SK-N-SH (cell line): Measurements from ENCODE around the gene TIAM2.

Source experiments
- EP300 ChIP-seq, 2 experiments: IDR thresholded peaks; 2 replicates each; pipeline versions ENCODE4 v1.4.0 to v1.6.1; 2012; ENCODE audit warnings: borderline replicate concordance in 1 of 2, low read depth in 1 of 2, low read length in 1 of 2
- GABPA ChIP-seq: IDR thresholded peaks from 2 replicates; pipeline ENCODE4 v1.4.0; 2012; ENCODE audit warnings: low read depth, mild to moderate bottlenecking
- NRF1 ChIP-seq: IDR thresholded peaks from 2 replicates; pipeline ENCODE4 v1.6.1; 2012; ENCODE audit warnings: low read depth, mild to moderate bottlenecking, low read length
- POLR2AphosphoS5 ChIP-seq: IDR thresholded peaks from 2 replicates; pipeline ENCODE4 v1.6.1; 2012; ENCODE audit warnings: low read depth, low read length
- TCF12 ChIP-seq: IDR thresholded peaks from 2 replicates; pipeline ENCODE4 v1.4.0; 2012
- TF ChIP-seq, protein P1 (sequence below): fragments of 200-600 bp; sonication (generic); IDR thresholded peaks from 2 replicates; pipeline ENCODE4 v1.6.1; 2017; ENCODE audit warnings: antibody characterized with exemption, mild to moderate bottlenecking, moderate library complexity
- TF ChIP-seq, protein P2 (sequence below): fragments of 150-350 bp; IDR thresholded peaks from 2 replicates; pipeline ENCODE4 v1.6.1; 2017; ENCODE audit warnings: antibody characterized with exemption, low read length, low read depth, borderline replicate concordance
- TF ChIP-seq, protein P3 (sequence below): IDR thresholded peaks from 2 replicates; pipeline ENCODE4 v1.6.1; 2012; ENCODE audit warnings: mild to moderate bottlenecking, low read depth, low read length, moderate library complexity
- TF ChIP-seq, protein P4 (sequence below): IDR thresholded peaks from 2 replicates; pipeline ENCODE4 v1.4.0; 2012; ENCODE audit warnings: low read depth

DNA sequence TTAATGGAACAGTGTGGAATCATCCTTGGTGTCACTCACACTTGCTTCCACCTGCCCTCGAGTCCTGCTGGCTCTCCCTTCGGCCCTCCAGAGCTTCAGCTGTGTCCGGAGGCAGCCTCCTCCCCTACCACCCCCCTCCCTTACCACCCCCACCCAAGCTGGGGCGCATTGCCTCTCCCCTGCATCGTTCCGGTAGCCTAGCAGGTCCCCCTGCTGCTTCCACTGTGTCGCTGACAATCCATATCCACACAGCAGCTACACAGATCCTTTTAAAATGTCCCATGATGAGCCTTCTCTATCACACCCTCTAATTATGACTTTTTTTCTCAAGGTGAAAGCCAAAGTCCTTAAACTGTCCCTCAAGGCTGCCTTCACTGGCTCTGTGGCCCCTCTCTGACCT lies 117.6 kb downstream of the TIAM2 start:
- TF ChIP-seq, protein P1, sequence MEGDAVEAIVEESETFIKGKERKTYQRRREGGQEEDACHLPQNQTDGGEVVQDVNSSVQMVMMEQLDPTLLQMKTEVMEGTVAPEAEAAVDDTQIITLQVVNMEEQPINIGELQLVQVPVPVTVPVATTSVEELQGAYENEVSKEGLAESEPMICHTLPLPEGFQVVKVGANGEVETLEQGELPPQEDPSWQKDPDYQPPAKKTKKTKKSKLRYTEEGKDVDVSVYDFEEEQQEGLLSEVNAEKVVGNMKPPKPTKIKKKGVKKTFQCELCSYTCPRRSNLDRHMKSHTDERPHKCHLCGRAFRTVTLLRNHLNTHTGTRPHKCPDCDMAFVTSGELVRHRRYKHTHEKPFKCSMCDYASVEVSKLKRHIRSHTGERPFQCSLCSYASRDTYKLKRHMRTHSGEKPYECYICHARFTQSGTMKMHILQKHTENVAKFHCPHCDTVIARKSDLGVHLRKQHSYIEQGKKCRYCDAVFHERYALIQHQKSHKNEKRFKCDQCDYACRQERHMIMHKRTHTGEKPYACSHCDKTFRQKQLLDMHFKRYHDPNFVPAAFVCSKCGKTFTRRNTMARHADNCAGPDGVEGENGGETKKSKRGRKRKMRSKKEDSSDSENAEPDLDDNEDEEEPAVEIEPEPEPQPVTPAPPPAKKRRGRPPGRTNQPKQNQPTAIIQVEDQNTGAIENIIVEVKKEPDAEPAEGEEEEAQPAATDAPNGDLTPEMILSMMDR = no peak
- TF ChIP-seq GABPA = no peak
- TF ChIP-seq, protein P2, sequence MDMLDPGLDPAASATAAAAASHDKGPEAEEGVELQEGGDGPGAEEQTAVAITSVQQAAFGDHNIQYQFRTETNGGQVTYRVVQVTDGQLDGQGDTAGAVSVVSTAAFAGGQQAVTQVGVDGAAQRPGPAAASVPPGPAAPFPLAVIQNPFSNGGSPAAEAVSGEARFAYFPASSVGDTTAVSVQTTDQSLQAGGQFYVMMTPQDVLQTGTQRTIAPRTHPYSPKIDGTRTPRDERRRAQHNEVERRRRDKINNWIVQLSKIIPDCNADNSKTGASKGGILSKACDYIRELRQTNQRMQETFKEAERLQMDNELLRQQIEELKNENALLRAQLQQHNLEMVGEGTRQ = no peak
- no peak for TF ChIP-seq NRF1
- TF ChIP-seq POLR2AphosphoS5 = no peak
- TF ChIP-seq, protein P3, sequence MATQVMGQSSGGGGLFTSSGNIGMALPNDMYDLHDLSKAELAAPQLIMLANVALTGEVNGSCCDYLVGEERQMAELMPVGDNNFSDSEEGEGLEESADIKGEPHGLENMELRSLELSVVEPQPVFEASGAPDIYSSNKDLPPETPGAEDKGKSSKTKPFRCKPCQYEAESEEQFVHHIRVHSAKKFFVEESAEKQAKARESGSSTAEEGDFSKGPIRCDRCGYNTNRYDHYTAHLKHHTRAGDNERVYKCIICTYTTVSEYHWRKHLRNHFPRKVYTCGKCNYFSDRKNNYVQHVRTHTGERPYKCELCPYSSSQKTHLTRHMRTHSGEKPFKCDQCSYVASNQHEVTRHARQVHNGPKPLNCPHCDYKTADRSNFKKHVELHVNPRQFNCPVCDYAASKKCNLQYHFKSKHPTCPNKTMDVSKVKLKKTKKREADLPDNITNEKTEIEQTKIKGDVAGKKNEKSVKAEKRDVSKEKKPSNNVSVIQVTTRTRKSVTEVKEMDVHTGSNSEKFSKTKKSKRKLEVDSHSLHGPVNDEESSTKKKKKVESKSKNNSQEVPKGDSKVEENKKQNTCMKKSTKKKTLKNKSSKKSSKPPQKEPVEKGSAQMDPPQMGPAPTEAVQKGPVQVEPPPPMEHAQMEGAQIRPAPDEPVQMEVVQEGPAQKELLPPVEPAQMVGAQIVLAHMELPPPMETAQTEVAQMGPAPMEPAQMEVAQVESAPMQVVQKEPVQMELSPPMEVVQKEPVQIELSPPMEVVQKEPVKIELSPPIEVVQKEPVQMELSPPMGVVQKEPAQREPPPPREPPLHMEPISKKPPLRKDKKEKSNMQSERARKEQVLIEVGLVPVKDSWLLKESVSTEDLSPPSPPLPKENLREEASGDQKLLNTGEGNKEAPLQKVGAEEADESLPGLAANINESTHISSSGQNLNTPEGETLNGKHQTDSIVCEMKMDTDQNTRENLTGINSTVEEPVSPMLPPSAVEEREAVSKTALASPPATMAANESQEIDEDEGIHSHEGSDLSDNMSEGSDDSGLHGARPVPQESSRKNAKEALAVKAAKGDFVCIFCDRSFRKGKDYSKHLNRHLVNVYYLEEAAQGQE = no peak
- TF ChIP-seq, protein P4, sequence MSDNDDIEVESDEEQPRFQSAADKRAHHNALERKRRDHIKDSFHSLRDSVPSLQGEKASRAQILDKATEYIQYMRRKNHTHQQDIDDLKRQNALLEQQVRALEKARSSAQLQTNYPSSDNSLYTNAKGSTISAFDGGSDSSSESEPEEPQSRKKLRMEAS = no peak
- no peak for TF ChIP-seq TCF12
- no peak for TF ChIP-seq EP300 (IDR thresholded peaks at IDR 0.05; ENCODE audit: borderline replicate concordance in 1 of 2, low read depth in 1 of 2, low read length in 1 of 2)
